HL-60 (cell line): ENCODE results near the gene ANKRD12.

Experiments used
- CTCF ChIP-seq: IDR thresholded peaks from one replicate; pipeline ENCODE4 v1.5.1; 2011; ENCODE audit warnings: low read length, control low read depth, inconsistent platforms; ENCODE audit not compliant: insufficient read depth
- POLR2AphosphoS5 ChIP-seq: IDR thresholded peaks from 2 replicates; pipeline ENCODE4 v1.6.1; 2012; ENCODE audit warnings: low read depth
- REST ChIP-seq: IDR thresholded peaks from 2 replicates; pipeline ENCODE4 v1.6.1; 2012; ENCODE audit warnings: low read depth; ENCODE audit not compliant: insufficient replicate concordance

- TF ChIP-seq CTCF, result no peak
- no peak for TF ChIP-seq POLR2AphosphoS5
- TF ChIP-seq REST, result no peak
Observed at GRCh38 chr18:9130806-9131205, 5.8 kb upstream of the ANKRD12 start.
